HL-60 (cell line): Measurements from ENCODE around the gene RAB8B.

Experiments
- DNase-seq, 2 experiments: peaks; one replicate each; pipeline ENCODE4 v3.0.0-alpha.2; 2010 to 2020; ENCODE audit warnings: low read depth in 1 of 2, low spot score in 1 of 2
- H3K27ac ChIP-seq: fragments of 250-450 bp; sonication (Bioruptor Pico); replicated peaks from 2 replicates; pipeline ENCODE4 v1.5.1; 2020; ENCODE audit warnings: mild to moderate bottlenecking, moderate library complexity
- H3K27me3 ChIP-seq: fragments of 250-450 bp; sonication (Bioruptor Pico); 2 replicates; pipeline ENCODE4 v1.5.1; 2021; ENCODE audit warnings: mild to moderate bottlenecking, moderate library complexity; ENCODE audit not compliant: insufficient read depth, poor library complexity, severe bottlenecking
- H3K4me3 ChIP-seq: replicated peaks from 2 replicates; pipeline ENCODE4 v1.5.1; 2011; ENCODE audit warnings: mild to moderate bottlenecking, control low read depth, low read length; ENCODE audit not compliant: insufficient read depth
- CTCF ChIP-seq: IDR thresholded peaks from one replicate; pipeline ENCODE4 v1.5.1; 2011; ENCODE audit warnings: low read length, control low read depth, inconsistent platforms; ENCODE audit not compliant: insufficient read depth
- GABPA ChIP-seq: IDR thresholded peaks from 2 replicates; pipeline ENCODE4 v1.6.1; 2012; ENCODE audit warnings: low read depth
- POLR2AphosphoS5 ChIP-seq: IDR thresholded peaks from 2 replicates; pipeline ENCODE4 v1.6.1; 2012; ENCODE audit warnings: low read depth
- REST ChIP-seq: IDR thresholded peaks from 2 replicates; pipeline ENCODE4 v1.6.1; 2012; ENCODE audit warnings: low read depth; ENCODE audit not compliant: insufficient replicate concordance
- SPI1 ChIP-seq: IDR thresholded peaks from 2 replicates; pipeline ENCODE4 v1.6.1; 2012; ENCODE audit warnings: low read depth, mild to moderate bottlenecking, borderline replicate concordance

Gene RAB8B

GRCh38 chr15:63240109-63240508 is 50.7 kb downstream of the RAB8B start:
- TF ChIP-seq REST (no peak), SPI1 (no peak), GABPA (no peak), CTCF (no peak), POLR2AphosphoS5 (no peak)

DNA sequence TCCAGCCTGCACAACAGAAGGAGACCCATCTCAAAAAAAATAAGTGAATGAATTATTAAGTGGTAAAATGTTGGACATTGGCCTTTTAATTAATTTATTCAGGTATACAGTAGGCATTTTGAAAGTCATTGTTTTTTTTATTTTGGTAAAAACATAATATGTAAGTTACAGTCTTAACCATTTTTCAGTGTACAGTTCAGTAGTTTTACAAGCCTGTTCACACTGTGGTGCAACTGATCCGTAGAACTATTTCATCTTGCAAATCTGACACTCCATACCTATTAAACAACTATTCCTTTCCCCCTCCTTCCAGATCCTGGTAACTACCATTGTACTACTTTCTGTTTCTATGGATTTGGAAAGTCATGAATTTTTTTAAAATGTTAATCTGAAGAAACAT is 51.9 kb downstream of the RAB8B start:
- Histone ChIP-seq H3K27me3 (no peaks in the 10 kb centered on the region), H3K27ac (no peak overlapping the region), H3K4me3 (no peak overlapping the region)
- DNase-seq: no peak
- TF ChIP-seq SPI1 (no peak), GABPA (no peak), POLR2AphosphoS5 (no peak), REST (no peak), CTCF (no peak)

More at GRCh38 chr15:63240109-63240508, 50.7 kb downstream of the RAB8B start:
- H3K4me3 ChIP-seq: no peak overlapping the region
- no peak overlapping the region for H3K27ac ChIP-seq
- no peaks in the 10 kb centered on the region for H3K27me3 ChIP-seq
- no peak for DNase-seq

DNA sequence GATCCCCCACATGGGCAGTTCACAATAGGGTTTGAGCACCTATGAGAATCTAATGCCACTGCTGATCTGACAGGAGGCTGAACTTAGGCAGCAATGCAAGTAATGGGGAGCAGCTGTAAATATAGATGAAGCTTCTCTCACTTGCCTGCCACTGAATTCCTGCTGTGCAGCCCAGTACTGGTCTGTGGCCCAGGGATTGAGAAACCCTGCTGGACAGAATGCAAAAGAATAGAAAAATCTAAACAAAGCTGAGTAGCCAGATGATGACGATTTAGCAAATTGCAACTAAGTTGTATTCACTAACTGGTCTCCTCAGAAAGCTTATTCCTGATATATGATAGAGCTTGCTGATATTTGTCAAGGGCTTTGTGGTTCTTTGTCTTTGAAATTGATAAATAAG is 53.7 kb downstream of the RAB8B start:
- TF ChIP-seq POLR2AphosphoS5 (no peak), GABPA (no peak), CTCF (no peak), SPI1 (no peak), REST (no peak)
- Histone ChIP-seq H3K27ac (no peak overlapping the region), H3K4me3 (no peak overlapping the region), H3K27me3 (no peaks in the 10 kb centered on the region)
- DNase-seq: no peak
